Fibroblast of lung (primary cell): Measurements from ENCODE around the gene SMCO3.
"Not testable (repeated sequence)": the region's sequence is repeated elsewhere in the genome, so short reads cannot be mapped to it uniquely, and the experiment has no call there.

Experiments
- CTCF ChIP-seq, 2 donors: IDR thresholded peaks in 1 of 2; conservative IDR thresholded peaks in 1 of 2; 1 replicate in 1 of 2; 2 replicates in 1 of 2; pipeline ENCODE4 v1.5.1; 2011 to 2012; ENCODE audit warnings: low read length in 2 of 2, control low read depth in 1 of 2, inconsistent platforms in 1 of 2, low read depth in 1 of 2, mild to moderate bottlenecking in 1 of 2
- EZH2 ChIP-seq: IDR thresholded peaks from 2 replicates; pipeline ENCODE4 v1.5.1; 2012; ENCODE audit warnings: low read length, control low read depth, mild to moderate bottlenecking; ENCODE audit errors: missing control alignments

DNA sequence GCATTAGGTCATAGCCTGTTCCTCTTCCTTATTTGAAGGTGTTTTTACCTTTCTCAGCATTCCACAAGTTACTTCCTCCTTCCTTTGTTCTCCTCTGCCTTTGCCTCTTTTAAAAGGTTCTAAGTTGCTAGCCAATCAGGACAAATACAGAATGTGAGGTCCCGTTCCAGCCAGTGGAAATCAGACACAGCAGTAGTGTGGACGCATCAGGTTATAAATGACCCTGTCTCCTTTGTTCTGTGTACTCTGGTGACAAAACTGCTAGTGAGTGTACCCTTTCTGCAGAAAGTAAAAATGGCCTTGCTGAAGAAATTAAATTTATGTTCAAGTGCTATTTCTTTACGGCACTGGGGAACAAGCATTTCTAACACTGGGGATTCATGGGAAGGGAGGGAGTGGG, 48.0 kb downstream of the SMCO3 start:
- not testable (repeated sequence) for TF ChIP-seq CTCF (conservative IDR thresholded peaks at IDR 0.05 in 1 of 2, IDR thresholded peaks at IDR 0.05 in 1 of 2; ENCODE audit: low read depth in 1 of 2, low read length in 2 of 2); EZH2
